Hepatocyte (in vitro differentiated cells): ENCODE measurements around the gene CKLF. TPM values are rescaled to one million over a fixed set of nuclear protein-coding genes. Genes with fewer than 3 reads are reported as not detected.
A peak's percentile ranks its signal among the peaks of the same experiment; 100 is the strongest.
"Not testable (repeated sequence)": the region's sequence is repeated elsewhere in the genome, so short reads cannot be mapped to it uniquely, and the experiment has no call there.

Experiments used
- DNase-seq: peaks from one replicate; pipeline ENCODE4 v3.0.0-alpha.2; 2016; ENCODE audit warnings: low spot score
- H2AFZ ChIP-seq: fragments of 200-600 bp; sonication (generic); 2 replicates; pipeline ENCODE4 v1.6.0; 2016; ENCODE audit warnings: antibody characterized with exemption, mild to moderate bottlenecking
- H3K27ac ChIP-seq: fragments of 200-600 bp; sonication (generic); 2 replicates; pipeline ENCODE4 v1.5.1; 2016; ENCODE audit warnings: mild to moderate bottlenecking
- H3K27me3 ChIP-seq: fragments of 200-600 bp; sonication (generic); 2 replicates; pipeline ENCODE4 v1.6.1; 2016
- H3K36me3 ChIP-seq: fragments of 200-600 bp; sonication (generic); replicated peaks from 2 replicates; pipeline ENCODE4 v1.5.1; 2016; ENCODE audit warnings: low read depth; ENCODE audit not compliant: insufficient read depth
- H3K4me1 ChIP-seq: fragments of 200-600 bp; sonication (generic); 2 replicates; pipeline ENCODE4 v1.5.1; 2016; ENCODE audit warnings: mild to moderate bottlenecking, moderate library complexity; ENCODE audit not compliant: insufficient read depth
- H3K4me2 ChIP-seq: fragments of 200-600 bp; sonication (generic); 2 replicates; pipeline ENCODE4 v1.6.0; 2016
- H3K4me3 ChIP-seq: fragments of 200-600 bp; sonication (generic); 2 replicates; pipeline ENCODE4 v1.5.1; 2016; ENCODE audit warnings: mild to moderate bottlenecking
- H3K79me2 ChIP-seq: fragments of 200-600 bp; sonication (generic); 2 replicates; pipeline ENCODE4 v1.6.0; 2017; ENCODE audit warnings: mild to moderate bottlenecking
- H3K9me2 ChIP-seq: fragments of 200-600 bp; sonication (generic); replicated peaks from 2 replicates; pipeline ENCODE4 v1.6.0; 2017; ENCODE audit warnings: mild to moderate bottlenecking; ENCODE audit not compliant: insufficient read depth
- H3K9me3 ChIP-seq: fragments of 200-600 bp; sonication (generic); 2 replicates; pipeline ENCODE4 v1.5.1; 2016; ENCODE audit warnings: low read depth, mild to moderate bottlenecking
- H4K20me1 ChIP-seq: fragments of 200-600 bp; sonication (generic); 2 replicates; pipeline ENCODE4 v1.6.0; 2016; ENCODE audit warnings: mild to moderate bottlenecking; ENCODE audit not compliant: insufficient read depth, poor library complexity, severe bottlenecking
- EZH2 ChIP-seq: fragments of 200-600 bp; sonication (generic); IDR thresholded peaks from 2 replicates; pipeline ENCODE4 v1.6.1; 2016; ENCODE audit warnings: antibody characterized with exemption, mild to moderate bottlenecking, borderline replicate concordance
- EZH2phosphoT487 ChIP-seq: fragments of 200-600 bp; sonication (generic); IDR thresholded peaks from one replicate; pipeline ENCODE4 v1.6.1; 2018; ENCODE audit warnings: antibody characterized with exemption, mild to moderate bottlenecking, low read depth, moderate library complexity; ENCODE audit not compliant: unreplicated experiment, severe bottlenecking
- WGBS: methylation state at CpG from one replicate; pipeline ENCODE4 v1.1.6; 2016; ENCODE audit warnings: low lambda C conversion rate; ENCODE audit errors: missing lambda C conversion rate; 5-methylcytosine and 5-hydroxymethylcytosine counted together
- polyA plus RNA-seq: library from polyadenylated mRNA; unstranded; fragments of >200 nt; fragmentation: Nextera tagmentation; extraction: Ambion mirVana; gene quantifications from 2 replicates; pipeline ENCODE4 v1.2.1, GENCODE V29; 2016
- total RNA-seq: library from RNA; depleted of rRNA; stranded (reverse); fragments of >200 nt; gene quantifications from 2 replicates; pipeline ENCODE4 v1.2.3, GENCODE V29; 2014
- TF ChIP-seq, protein P1 (sequence below): fragments of 200-600 bp; sonication (generic); IDR thresholded peaks from 2 replicates; pipeline ENCODE4 v1.5.1; 2016; ENCODE audit warnings: antibody characterized with exemption, mild to moderate bottlenecking; ENCODE audit not compliant: poor library complexity

The CKLF gene
- total and polyA plus RNA-seq, 2 experiments from 2014 or later: 39.9 to 53.5 TPM

DNA sequence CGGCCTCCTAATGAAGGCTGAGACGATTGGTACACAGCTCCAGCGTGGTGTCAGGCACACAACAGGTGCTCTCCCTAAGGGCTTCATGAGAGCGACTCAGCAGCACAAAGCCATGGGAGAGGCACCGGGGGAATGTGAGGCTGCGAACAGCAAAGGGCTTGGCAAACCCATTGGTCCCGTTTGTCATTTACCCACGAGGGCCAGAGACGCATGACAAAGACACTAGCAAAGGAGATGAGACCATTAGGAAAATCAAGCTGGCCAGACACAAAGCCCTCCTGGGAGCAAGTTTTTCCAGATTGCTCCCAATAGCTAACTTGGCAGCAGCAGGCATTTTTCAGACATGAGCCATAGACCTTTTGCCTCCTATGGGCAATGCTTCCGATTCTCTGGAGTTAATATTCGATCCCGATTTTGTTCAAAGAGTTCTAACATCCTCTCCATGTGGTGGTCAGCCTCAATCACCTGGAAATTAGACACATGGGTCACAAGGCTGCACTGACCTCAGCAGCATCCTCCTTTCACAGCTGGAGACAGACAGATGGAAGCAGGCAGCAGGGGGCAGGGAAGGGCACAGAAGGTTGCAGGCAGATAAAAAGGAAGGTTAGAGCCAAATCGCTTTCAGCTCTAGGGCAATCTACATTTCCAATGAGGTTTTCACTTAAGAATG, 40.6 kb upstream of the CKLF start:
- Histone ChIP-seq H3K9me2 (no peaks in the 10 kb centered on the region), H3K79me2 (no peaks in the 10 kb centered on the region), H3K27me3 (no peaks in the 10 kb centered on the region), H3K36me3 (no peaks in the 10 kb centered on the region), H3K27ac (peak overlapping the region; percentile 37), H3K4me3 (no peak overlapping the region), H3K4me1 (peaks cover 5% of the 10 kb centered on the region), H4K20me1 (no peaks in the 10 kb centered on the region), H3K4me2 (no peak overlapping the region), H2AFZ (no peak overlapping the region), H3K9me3 (no peaks in the 10 kb centered on the region)
- TF ChIP-seq EZH2 (no peak), EZH2phosphoT487 (no peak)
- TF ChIP-seq, protein P1, sequence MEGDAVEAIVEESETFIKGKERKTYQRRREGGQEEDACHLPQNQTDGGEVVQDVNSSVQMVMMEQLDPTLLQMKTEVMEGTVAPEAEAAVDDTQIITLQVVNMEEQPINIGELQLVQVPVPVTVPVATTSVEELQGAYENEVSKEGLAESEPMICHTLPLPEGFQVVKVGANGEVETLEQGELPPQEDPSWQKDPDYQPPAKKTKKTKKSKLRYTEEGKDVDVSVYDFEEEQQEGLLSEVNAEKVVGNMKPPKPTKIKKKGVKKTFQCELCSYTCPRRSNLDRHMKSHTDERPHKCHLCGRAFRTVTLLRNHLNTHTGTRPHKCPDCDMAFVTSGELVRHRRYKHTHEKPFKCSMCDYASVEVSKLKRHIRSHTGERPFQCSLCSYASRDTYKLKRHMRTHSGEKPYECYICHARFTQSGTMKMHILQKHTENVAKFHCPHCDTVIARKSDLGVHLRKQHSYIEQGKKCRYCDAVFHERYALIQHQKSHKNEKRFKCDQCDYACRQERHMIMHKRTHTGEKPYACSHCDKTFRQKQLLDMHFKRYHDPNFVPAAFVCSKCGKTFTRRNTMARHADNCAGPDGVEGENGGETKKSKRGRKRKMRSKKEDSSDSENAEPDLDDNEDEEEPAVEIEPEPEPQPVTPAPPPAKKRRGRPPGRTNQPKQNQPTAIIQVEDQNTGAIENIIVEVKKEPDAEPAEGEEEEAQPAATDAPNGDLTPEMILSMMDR: no peak
- WGBS: 74% methylated on average over 13 of the region's 13 CpGs
- DNase-seq: no peak

DNA sequence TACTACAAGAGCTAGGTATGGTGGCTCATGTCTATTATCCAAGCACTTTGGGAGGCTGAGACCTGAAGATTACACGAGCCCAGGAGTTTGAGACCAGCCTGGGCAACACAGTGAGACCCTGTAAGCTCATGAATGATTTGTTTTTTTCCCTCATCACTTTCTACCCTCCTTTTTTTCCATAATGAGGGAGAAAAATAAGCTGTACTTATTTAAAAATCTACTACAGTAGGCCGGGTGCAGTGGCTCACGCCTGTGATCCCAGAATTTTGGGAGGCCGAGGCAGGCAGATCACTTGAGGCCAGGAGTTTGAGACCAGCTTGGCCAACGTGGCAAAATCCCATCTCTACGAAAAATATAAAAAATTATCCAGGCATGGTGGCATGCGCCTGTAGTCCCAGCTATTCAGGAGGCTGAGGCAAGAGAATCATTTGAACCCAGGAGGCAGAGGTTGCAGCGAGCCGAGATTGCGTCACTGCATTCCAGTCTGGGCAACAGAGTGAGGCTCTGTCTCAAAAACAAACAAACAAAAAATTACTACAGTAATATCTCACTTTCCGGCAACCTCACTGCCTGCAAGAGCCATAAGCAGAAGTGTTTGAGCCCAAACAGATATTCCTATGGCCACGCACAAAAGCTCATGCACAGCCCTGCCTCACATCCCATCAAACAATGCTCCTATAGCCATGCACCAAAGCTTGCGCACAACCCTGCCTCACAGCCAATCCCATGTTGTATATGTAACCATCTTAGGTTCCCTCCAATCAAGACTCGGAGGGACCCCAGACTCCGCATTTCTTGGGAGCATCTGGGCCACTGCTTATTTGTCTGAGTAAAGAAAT, 39.9 kb upstream of the CKLF start:
- no peaks in the 10 kb centered on the region for H3K9me3 ChIP-seq
- no peaks in the 10 kb centered on the region for H3K79me2 ChIP-seq
- no peaks in the 10 kb centered on the region for H3K9me2 ChIP-seq
- H3K4me3 ChIP-seq: no peak overlapping the region
- no peaks in the 10 kb centered on the region for H3K36me3 ChIP-seq
- no peak for DNase-seq
- H2AFZ ChIP-seq: no peak overlapping the region
- H3K4me1 ChIP-seq: peaks cover 11% of the 10 kb centered on the region
- TF ChIP-seq EZH2phosphoT487: no peak
- TF ChIP-seq EZH2: no peak
- H3K27me3 ChIP-seq: no peaks in the 10 kb centered on the region
- H4K20me1 ChIP-seq: no peaks in the 10 kb centered on the region
- no peak overlapping the region for H3K4me2 ChIP-seq
- peak overlapping the region; percentile 55 for H3K27ac ChIP-seq
- 88% methylated on average over 15 of the region's 15 CpGs for WGBS

DNA sequence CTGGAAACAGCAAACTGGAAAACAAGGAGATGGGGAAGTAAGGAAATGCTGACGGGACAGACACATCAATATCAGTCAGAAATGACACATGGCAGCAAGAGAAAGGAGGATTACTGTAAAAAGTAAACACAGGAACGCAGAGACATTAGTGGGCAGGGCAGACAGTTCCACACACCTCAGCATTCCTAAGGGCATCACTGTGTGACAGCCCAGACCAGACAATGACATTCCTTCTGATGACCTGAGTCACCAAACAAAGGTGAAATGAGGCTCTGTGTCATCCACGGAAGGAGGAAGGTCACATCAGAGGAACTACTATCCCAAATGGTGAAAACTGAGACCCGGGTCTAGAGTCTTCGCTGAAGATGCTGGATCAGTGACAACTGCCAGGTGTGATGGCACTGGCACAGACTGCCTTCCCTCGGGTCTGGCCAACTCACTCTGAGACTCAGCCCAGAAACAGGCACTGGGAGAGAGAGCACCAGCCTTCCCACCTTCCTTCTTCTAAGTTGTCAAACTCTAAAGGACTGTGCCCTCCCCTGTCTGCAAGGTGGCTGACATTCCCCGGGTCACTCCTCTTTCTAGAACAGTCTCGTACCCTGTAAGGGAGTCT, 39.2 kb upstream of the CKLF start:
- Histone ChIP-seq H3K4me2 (no peak overlapping the region), H2AFZ (no peak overlapping the region), H3K4me1 (peaks cover 15% of the 10 kb centered on the region)

GRCh38 chr16:66514391-66514790, 38.0 kb upstream of the CKLF start:
- H4K20me1 ChIP-seq, H3K27me3 ChIP-seq, H3K4me2 ChIP-seq, H3K9me2 ChIP-seq, H2AFZ ChIP-seq, H3K4me3 ChIP-seq, H3K27ac ChIP-seq, DNase-seq, H3K9me3 ChIP-seq, H3K79me2 ChIP-seq, H3K36me3 ChIP-seq: not testable (repeated sequence)
- peaks cover 15% of the 10 kb centered on the region for H3K4me1 ChIP-seq
- over 99% methylated on average over 11 of the region's 17 CpGs for WGBS

More for the DNA sequence above, 39.2 kb upstream of the CKLF start:
- TF ChIP-seq, protein P1: no peak
- TF ChIP-seq EZH2: no peak
- TF ChIP-seq EZH2phosphoT487: no peak
- Histone ChIP-seq H3K27me3 (no peaks in the 10 kb centered on the region), H3K79me2 (no peaks in the 10 kb centered on the region), H4K20me1 (no peaks in the 10 kb centered on the region), H3K36me3 (no peaks in the 10 kb centered on the region), H3K4me3 (no peak overlapping the region), H3K9me3 (no peaks in the 10 kb centered on the region), H3K27ac (peak overlapping the region; percentile 55), H3K9me2 (no peaks in the 10 kb centered on the region)
- DNase-seq: no peak
- WGBS: 77% methylated on average over 8 of the region's 8 CpGs

GRCh38 chr16:66514980-66515595, 37.3 kb upstream of the CKLF start:
- H3K27me3 ChIP-seq, H2AFZ ChIP-seq, H3K4me2 ChIP-seq, H3K4me3 ChIP-seq, H3K27ac ChIP-seq, DNase-seq, H3K79me2 ChIP-seq, H3K9me3 ChIP-seq, H3K9me2 ChIP-seq, H3K36me3 ChIP-seq, H4K20me1 ChIP-seq: not testable (repeated sequence)
- WGBS: 91% methylated on average over 9 of the region's 10 CpGs
- peaks cover 15% of the 10 kb centered on the region for H3K4me1 ChIP-seq
